ENCODE data around the gene LMAN2.

The LMAN2 gene

GRCh38 chr5:177373806-177374205 is 22.3 kb upstream of the LMAN2 start:
- Histone ChIP-seq H3K4me1 (ENCODE audit: control insufficient read depth, insufficient read depth, low read length) (peaks cover 6% of the 10 kb centered on the region; the same call in 1 of the 2 replicates), H3K27ac (ENCODE audit: extremely low read depth, low read depth, low read length) (no peak overlapping the region), H3K36me3 (ENCODE audit: control insufficient read depth in 2 of 2, insufficient read depth in 1 of 2, low read length in 2 of 2) (peaks cover 0 to 5% of the 10 kb centered on the region in 2 experiments; a peak in 1 of 3 replicates), H3K4me3 (ENCODE audit: low read depth, low read length) (no peak overlapping the region), H3K9me3 (ENCODE audit: control insufficient read depth, insufficient read depth, low read depth, low read length) (no peaks in the 10 kb centered on the region)
- CTCF ChIA-PET = interaction anchor here (1.3 to 6.1 kb wide), 3 partner anchors 10 to 29 kb away, joined by 4 to 65 read pairs (median 63); partner anchors contain the start of genes PFN3 and SLC34A1
- TF ChIP-seq GLIS1 (tag by site-specific recombination; IDR thresholded peaks at IDR 0.05) (no peak), ZNF133 (tag by site-specific recombination; IDR thresholded peaks at IDR 0.05) (no peak), ZNF830 (tag by site-specific recombination; IDR thresholded peaks at IDR 0.05; ENCODE audit: low read depth) (no peak), PRDM10 (tag by site-specific recombination; IDR thresholded peaks at IDR 0.05) (peak; percentile 85), ZNF302 (tag by site-specific recombination; IDR thresholded peaks at IDR 0.05; ENCODE audit: low read depth) (no peak), SP2 (tag by site-specific recombination; IDR thresholded peaks at IDR 0.05) (peak; percentile 25), BCL11A (tag by site-specific recombination; IDR thresholded peaks at IDR 0.05; ENCODE audit: low read depth) (no peak), ZNF404 (tag by site-specific recombination; IDR thresholded peaks at IDR 0.05) (no peak), ZNF148 (tag by site-specific recombination; IDR thresholded peaks at IDR 0.05; ENCODE audit: borderline replicate concordance) (no peak), HOXA7 (CRISPR knock-in tag; IDR thresholded peaks at IDR 0.05; ENCODE audit: borderline replicate concordance) (no peak), SP7 (tag by site-specific recombination; IDR thresholded peaks at IDR 0.05) (no peak), ZNF560 (tag by site-specific recombination; IDR thresholded peaks at IDR 0.05; ENCODE audit: borderline replicate concordance) (no peak), ZIC2 (tag by site-specific recombination; IDR thresholded peaks at IDR 0.05) (no peak), ZNF184 (tag by site-specific recombination; IDR thresholded peaks at IDR 0.05) (no peak), ZNF785 (tag by site-specific recombination; IDR thresholded peaks at IDR 0.05) (no peak)
- POLR2A ChIA-PET = no interaction called here

- H3K36me3 ChIP-seq (ENCODE audit: control insufficient read depth in 2 of 2, insufficient read depth in 1 of 2, low read length in 2 of 2) = peaks cover 0 to 5% of the 10 kb centered on the region in 2 experiments; a peak in 1 of 3 replicates
- POLR2A ChIA-PET = interaction anchor here (1.0 to 2.2 kb wide), 2 partner anchors 12 to 13 kb away, joined by 3 to 5 read pairs; no protein-coding TSS in a partner anchor
- CTCF ChIA-PET = interaction anchor here (0.6 to 6.1 kb wide), 6 partner anchors 11 to 263 kb away, joined by 3 to 65 read pairs (median 3); partner anchors contain the start of genes PFN3 and SLC34A1
- peaks cover 6% of the 10 kb centered on the region; the same call in 1 of the 2 replicates for H3K4me1 ChIP-seq (ENCODE audit: control insufficient read depth, insufficient read depth, low read length)
- H3K27ac ChIP-seq (ENCODE audit: extremely low read depth, low read depth, low read length) = no peak overlapping the region
- no peaks in the 10 kb centered on the region for H3K9me3 ChIP-seq (ENCODE audit: control insufficient read depth, insufficient read depth, low read depth, low read length)
- H3K4me3 ChIP-seq (ENCODE audit: low read depth, low read length) = no peak overlapping the region
- no peak for TF ChIP-seq ZNF707 (tag by site-specific recombination; IDR thresholded peaks at IDR 0.05)
- no peak for TF ChIP-seq ZNF518A (tag by site-specific recombination; conservative IDR thresholded peaks at IDR 0.05; ENCODE audit: low read depth)
- TF ChIP-seq ZNF292 (tag by site-specific recombination; IDR thresholded peaks at IDR 0.05; ENCODE audit: borderline replicate concordance, low read depth) = no peak
- TF ChIP-seq SP7 (tag by site-specific recombination; IDR thresholded peaks at IDR 0.05) = no peak
- no peak for TF ChIP-seq KLF9 (tag by site-specific recombination; IDR thresholded peaks at IDR 0.05; ENCODE audit: low read depth)
- TF ChIP-seq RBAK (tag by site-specific recombination; IDR thresholded peaks at IDR 0.05) = no peak
- no peak for TF ChIP-seq ZSCAN5A (tag by site-specific recombination; IDR thresholded peaks at IDR 0.05)
- no peak for TF ChIP-seq ZNF501 (tag by site-specific recombination; IDR thresholded peaks at IDR 0.05)
- no peak for TF ChIP-seq ZNF521 (tag by site-specific recombination; IDR thresholded peaks at IDR 0.05)
These were observed 21.4 kb upstream of the LMAN2 start for GRCh38 chr5:177372910-177373309.
